GM18873 (cell line): Measurements from ENCODE around the gene PDZD2.

ENCODE experiments used
- ATAC-seq: cut with Tn5 transposase; IDR thresholded peaks from one replicate; pipeline ENCODE4 v1.9.1; 2021; ENCODE audit warnings: mild to moderate bottlenecking, moderate library complexity, moderate number of reproducible peaks; ENCODE audit not compliant: unreplicated experiment, low FRiP score

The PDZD2 gene

GRCh38 chr5:32087086-32088082 lies 448.5 kb downstream of the PDZD2 start:
- ATAC-seq: no peak

DNA sequence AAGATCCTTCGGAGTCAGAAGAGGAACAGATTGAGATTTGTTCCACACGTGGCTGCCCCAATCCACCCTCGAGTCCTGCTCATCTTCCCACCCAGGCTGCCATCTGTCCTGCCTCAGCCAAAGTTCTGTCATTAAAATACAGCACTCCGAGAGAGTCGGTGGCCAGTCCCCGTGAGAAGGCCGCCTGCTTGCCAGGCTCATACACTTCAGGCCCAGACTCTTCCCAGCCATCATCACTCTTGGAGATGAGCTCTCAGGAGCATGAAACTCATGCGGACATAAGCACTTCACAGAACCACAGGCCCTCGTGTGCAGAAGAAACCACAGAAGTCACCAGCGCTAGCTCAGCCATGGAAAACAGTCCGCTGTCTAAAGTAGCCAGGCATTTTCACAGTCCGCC lies 449.3 kb downstream of the PDZD2 start:
- ATAC-seq: no peak

GRCh38 chr5:32089146-32090000 lies 450.4 kb downstream of the PDZD2 start:
- ATAC-seq: no peak

- ATAC-seq: no peak
These were observed 451.3 kb downstream of the PDZD2 start for GRCh38 chr5:32090026-32090754.

DNA sequence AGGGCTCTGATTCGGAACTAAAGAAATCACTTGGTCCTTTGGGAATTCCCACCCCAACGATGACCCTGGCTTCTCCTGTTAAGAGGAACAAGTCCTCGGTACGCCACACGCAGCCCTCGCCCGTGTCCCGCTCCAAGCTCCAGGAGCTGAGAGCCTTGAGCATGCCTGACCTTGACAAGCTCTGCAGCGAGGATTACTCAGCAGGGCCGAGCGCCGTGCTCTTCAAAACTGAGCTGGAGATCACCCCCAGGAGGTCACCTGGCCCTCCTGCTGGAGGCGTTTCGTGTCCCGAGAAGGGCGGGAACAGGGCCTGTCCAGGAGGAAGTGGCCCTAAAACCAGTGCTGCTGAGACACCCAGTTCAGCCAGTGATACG lies 451.8 kb downstream of the PDZD2 start:
- no peak for ATAC-seq

DNA sequence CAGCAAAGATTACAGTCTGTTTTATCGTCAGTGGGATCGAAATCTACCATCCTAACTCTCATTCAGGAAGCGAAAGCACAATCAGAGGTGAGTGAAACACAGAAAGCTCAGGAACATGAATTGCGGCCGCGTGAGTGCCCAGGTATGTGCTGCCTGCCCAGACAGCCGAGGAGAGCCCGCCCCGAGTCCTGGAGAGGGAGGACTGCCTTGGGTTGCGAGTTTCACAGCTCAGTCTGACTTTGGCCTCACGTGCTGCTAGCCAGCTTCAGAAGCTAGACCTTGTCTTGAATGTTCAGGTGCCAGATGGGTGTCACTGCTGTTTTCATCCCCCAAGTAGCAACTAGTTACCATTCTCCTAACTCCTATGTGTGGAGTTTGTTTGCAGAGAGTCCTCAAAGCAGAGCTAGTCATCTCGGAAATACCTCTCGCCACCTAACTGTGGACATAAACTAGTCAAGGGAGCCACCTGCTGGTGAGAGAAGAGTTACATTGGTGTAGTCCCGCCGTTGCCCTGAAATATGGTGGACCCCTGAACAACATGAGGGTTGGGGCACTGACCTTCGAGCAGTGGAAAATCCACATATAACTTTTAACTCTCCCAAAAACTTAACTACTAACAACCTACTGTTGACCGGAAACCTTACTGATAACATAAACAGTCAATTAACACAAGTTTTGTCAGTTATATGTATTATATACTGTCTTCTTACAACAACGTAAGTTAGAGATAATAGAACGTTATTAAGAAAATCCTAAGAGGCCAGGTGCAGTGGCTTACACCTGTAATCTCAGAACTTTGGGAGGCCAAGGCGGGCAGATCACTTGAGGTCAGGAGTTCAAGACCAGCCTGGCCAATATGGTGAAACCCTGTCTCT lies 454.2 kb downstream of the PDZD2 start:
- ATAC-seq: peak; percentile 87

DNA sequence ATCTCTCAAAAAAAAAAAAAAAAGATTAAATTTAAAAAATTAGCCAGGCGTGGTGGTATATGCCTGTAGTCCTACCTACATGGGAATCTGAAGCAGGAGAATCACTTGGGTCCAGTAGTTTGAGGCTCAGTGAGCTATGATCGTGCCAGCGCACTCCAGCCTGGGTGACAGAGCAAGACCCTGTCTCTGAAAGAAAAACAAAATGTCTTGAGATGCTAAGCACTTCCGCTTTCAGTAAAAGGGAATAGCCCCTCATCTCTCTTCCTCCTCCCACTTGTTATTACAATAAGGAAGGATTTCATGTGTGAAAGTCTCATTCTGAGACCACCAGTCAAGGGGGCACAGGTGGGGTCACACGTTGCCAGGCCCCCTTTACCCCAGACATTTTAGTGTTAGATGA lies 455.8 kb downstream of the PDZD2 start:
- no peak for ATAC-seq

GRCh38 chr5:32095261-32095671 lies 456.3 kb downstream of the PDZD2 start:
- ATAC-seq: no peak

DNA sequence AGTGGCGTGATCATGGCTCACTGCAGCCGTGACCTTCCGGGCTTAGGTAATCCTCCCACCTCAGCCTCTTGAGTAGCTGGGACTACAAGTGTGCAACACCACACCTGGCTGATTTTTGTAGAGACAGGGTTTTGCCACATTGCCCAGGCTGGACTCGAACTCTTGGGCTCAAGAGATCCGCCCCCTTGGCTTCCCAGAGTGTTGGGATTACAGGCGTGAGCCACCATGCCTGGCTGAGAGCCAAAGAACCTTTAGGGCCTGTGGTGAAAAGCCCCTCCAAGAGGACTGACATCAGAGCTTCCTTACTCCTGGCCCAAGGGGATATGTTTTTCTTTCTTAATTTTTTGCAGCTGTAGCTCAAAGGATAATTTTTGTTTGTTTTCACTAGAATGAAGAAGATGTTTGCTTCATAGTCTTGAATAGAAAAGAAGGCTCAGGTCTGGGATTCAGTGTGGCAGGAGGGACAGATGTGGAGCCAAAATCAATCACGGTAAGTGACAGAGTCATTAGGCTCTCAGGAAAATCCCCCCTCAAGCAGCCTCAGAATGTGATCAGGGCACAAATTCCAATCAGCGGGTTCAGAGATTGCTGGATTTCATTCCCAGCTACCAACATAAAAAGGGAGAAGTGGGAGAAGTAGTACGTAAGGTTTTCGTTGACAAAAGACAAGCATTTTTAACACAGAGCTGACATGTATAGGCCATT lies 458.1 kb downstream of the PDZD2 start:
- ATAC-seq: no peak

- no peak for ATAC-seq
These were observed 459.4 kb downstream of the PDZD2 start for GRCh38 chr5:32098291-32098690.

DNA sequence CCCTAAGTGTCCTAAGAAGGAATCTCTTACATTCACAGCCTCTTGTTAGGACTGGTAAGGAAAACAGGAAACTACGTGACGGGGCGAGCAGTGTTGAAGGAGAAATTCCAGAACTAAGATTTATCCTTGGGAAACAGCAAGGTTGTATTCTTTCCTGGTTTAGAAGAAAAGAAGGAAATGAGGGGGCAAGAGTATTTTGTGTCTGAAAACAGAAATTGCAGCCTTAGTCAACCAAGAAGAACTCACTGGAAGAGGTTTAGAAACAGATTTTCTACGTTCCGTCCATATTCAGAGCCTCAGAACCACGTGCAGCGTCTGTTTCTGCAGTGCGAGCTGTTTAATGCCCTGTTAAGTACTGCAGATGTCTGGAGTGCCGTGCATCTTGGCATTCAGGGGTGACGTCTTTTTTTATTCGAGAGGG lies 460.0 kb downstream of the PDZD2 start:
- no peak for ATAC-seq

- no peak for ATAC-seq
These were observed 460.6 kb downstream of the PDZD2 start for GRCh38 chr5:32099486-32100035.

DNA sequence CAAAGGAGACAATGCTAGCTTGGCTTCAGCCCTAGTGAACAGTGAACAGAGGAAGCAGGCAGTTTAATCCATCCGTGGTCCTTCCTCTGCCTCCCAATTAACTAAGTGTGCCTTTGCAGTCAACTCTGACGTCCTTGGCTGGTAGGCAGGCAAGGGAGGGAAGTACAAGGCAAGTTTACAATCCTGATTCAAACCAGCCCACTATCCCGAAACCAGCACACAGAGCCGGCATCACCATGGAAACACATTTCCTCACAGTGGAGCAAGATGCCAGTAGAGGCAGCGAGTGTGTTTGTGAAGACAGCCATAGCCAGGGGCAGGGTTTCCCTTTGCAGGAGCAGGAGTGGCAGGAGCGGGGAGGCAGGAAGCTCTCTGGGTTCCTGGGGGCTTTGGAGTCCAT lies 461.3 kb downstream of the PDZD2 start:
- no peak for ATAC-seq

GRCh38 chr5:32100691-32101302 lies 461.9 kb downstream of the PDZD2 start:
- no peak for ATAC-seq

GRCh38 chr5:32102254-32102986 lies 463.5 kb downstream of the PDZD2 start:
- ATAC-seq: no peak

DNA sequence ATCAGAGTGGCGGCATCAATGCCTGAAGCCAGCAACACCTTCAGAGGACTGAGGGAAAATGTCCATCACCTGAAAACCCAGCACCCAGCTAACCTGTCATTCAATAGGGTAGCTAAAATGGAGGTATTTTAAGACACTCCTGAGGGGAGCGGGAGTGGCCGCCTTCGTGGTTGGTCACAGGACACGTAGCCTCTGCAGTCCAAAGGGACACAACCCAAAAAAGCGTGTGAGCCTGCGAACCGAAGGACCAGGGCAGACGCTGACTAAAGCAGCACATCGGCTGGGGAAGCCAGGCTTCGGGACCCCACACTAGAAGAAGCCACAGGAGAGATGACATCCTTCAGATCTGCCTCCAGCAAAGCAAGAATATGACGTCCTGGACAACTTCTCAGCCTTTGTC lies 464.6 kb downstream of the PDZD2 start:
- no peak for ATAC-seq

DNA sequence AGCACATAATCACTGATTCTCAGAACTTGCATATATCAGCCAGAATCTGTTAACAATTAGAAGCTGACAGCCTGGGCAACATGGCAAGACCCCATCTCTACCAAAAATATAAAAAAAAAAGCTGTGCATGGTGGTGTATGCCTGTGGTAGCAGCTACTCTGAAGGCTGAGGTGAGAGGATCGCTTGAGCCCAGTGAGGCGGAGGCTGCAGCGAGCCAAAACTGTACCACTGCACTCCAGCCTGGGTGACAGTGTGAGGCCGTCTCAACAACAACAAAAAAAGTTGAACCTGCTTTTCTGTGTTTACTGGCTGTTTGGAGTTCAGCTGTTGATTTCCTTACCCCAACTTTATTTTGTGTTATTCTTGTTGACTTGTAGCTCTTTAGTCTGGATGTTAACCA lies 468.4 kb downstream of the PDZD2 start:
- ATAC-seq: no peak

- no peak for ATAC-seq
These were observed 469.2 kb downstream of the PDZD2 start for GRCh38 chr5:32108167-32108566.
